GM23248 (cell line): Measurements from ENCODE around the gene DDR1.
"Not testable (repeated sequence)": the region's sequence is repeated elsewhere in the genome, so short reads cannot be mapped to it uniquely, and the experiment has no call there.

Experiments
- EZH2 ChIP-seq: fragments of 200-600 bp; sonication (generic); IDR thresholded peaks from 2 replicates; pipeline ENCODE4 v1.6.1; 2018; ENCODE audit warnings: antibody characterized with exemption, mild to moderate bottlenecking; ENCODE audit not compliant: insufficient read depth, poor library complexity, severe bottlenecking
- EZH2phosphoT487 ChIP-seq: fragments of 200-600 bp; sonication (generic); IDR thresholded peaks from 2 replicates; pipeline ENCODE4 v1.6.1; 2018; ENCODE audit warnings: antibody characterized with exemption, moderate library complexity, mild to moderate bottlenecking, low read depth; ENCODE audit not compliant: insufficient read depth

GRCh38 chr6:30927080-30927479 lies 42.8 kb downstream of the DDR1 start:
- not testable (repeated sequence) for TF ChIP-seq EZH2, EZH2phosphoT487
